ENCODE data around the gene CNPY1. TPM values are rescaled to one million over a fixed set of nuclear protein-coding genes. Genes with fewer than 3 reads are reported as not detected.

CNPY1 gene
- total and polyA plus RNA-seq, 2 of the 8 experiments (the other 6 are each of a cell fraction or from before 2014, with no cell fraction given), result not detected

- no peak overlapping the region for H2BK5ac ChIP-seq (ENCODE audit: low read depth, low read length)
- H3K36me3 ChIP-seq (ENCODE audit: control insufficient read depth in 2 of 4, insufficient read depth in 4 of 4, low read length in 3 of 4), result no peaks in the 10 kb centered on the region; a peak in 1 of 8 replicates
- H3K4ac ChIP-seq (replicated peaks; ENCODE audit: insufficient read length, low read depth, low read length), result no peak overlapping the region
- H2BK120ac ChIP-seq (replicated peaks; ENCODE audit: low read depth, low read length), result no peak overlapping the region
- no peak overlapping the region for H3K23ac ChIP-seq (ENCODE audit: insufficient read length)
- no peak overlapping the region for H2AFZ ChIP-seq (ENCODE audit: low read length)
- CTCF ChIA-PET (ENCODE audit: partially characterized antibody), result interaction anchor here (0.7 to 1.2 kb wide), 5 partner anchors 11 to 1509 kb away, joined by 3 to 5 read pairs (median 3); no protein-coding TSS in a partner anchor
- H3K9ac ChIP-seq (replicated peaks in 1 of 4; ENCODE audit: extremely low read depth in 1 of 4, low read depth in 3 of 4, low read length in 3 of 4), result no peak overlapping the region
- FAIRE-seq, result no peak
- no peak for DNase-seq (ENCODE audit: low read depth in 1 of 2, low spot score in 2 of 2)
- no peak overlapping the region for H3K14ac ChIP-seq (ENCODE audit: insufficient read length)
- POLR2A ChIA-PET (ENCODE audit: partially characterized antibody), result no interaction called here
- H4K20me1 ChIP-seq (replicated peaks in 1 of 2; ENCODE audit: control insufficient read depth in 1 of 2, insufficient read depth in 2 of 2, low read length in 2 of 2), result peaks cover 15 to 16% of the 10 kb centered on the region in 2 experiments
- H4K91ac ChIP-seq (replicated peaks; ENCODE audit: insufficient read length, low read length), result no peak overlapping the region
- no peak overlapping the region for H2BK20ac ChIP-seq (ENCODE audit: low read length)
- H3K4me3 ChIP-seq (ENCODE audit: extremely low read depth in 1 of 4, insufficient read depth in 2 of 4, low read depth in 3 of 4, low read length in 4 of 4), result no peak overlapping the region
- no peak for TF ChIP-seq TCF12 (IDR thresholded peaks at IDR 0.05; ENCODE audit: low read depth, low read length)
- TF ChIP-seq RNF2 (IDR thresholded peaks at IDR 0.05; ENCODE audit: borderline replicate concordance, low read depth, low read length, missing control alignments, poor library complexity, severe bottlenecking), result peak; percentile 99
- TF ChIP-seq SUZ12 (IDR thresholded peaks at IDR 0.05; ENCODE audit: low read length), result peak; percentile 84
- TF ChIP-seq EZH2 (IDR thresholded peaks at IDR 0.05; ENCODE audit: low read depth, low read length, severe bottlenecking), result peak; percentile 85
- TF ChIP-seq MAFK (IDR thresholded peaks at IDR 0.05; ENCODE audit: low read depth, low read length), result no peak
- TF ChIP-seq, protein P1, sequence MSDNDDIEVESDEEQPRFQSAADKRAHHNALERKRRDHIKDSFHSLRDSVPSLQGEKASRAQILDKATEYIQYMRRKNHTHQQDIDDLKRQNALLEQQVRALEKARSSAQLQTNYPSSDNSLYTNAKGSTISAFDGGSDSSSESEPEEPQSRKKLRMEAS (IDR thresholded peaks at IDR 0.05), result peak; percentile 56; the same call in 1 of the 2 replicates
- H4K8ac ChIP-seq (ENCODE audit: extremely low read depth, insufficient read depth, low read length), result no peak overlapping the region
- no peak overlapping the region for H2AK5ac ChIP-seq (ENCODE audit: low read depth, low read length)
- H3K27ac ChIP-seq (ENCODE audit: low read depth, low read length), result no peak overlapping the region
- 0 out of 2 replicates have a peak overlapping the region, but pooled peaks have one; percentile 3 for H2BK12ac ChIP-seq (ENCODE audit: low read depth, low read length)
- H3K18ac ChIP-seq (ENCODE audit: extremely low read depth, low read length), result no peak overlapping the region
- no peak overlapping the region for H2BK15ac ChIP-seq (ENCODE audit: low read length)
- H4K5ac ChIP-seq (ENCODE audit: insufficient read length, low read depth, low read length), result no peak overlapping the region
- H3K79me2 ChIP-seq (ENCODE audit: control insufficient read depth in 1 of 2, insufficient read depth in 2 of 2, low read length in 2 of 2), result no peaks in the 10 kb centered on the region
- H3K27me3 ChIP-seq (replicated peaks in 1 of 4; ENCODE audit: control insufficient read depth in 3 of 4, extremely low read depth in 1 of 4, insufficient read depth in 3 of 4, low read length in 3 of 4), result peaks cover 66 to 98% (median 84%) of the 10 kb centered on the region in 4 experiments
- 11% methylated on average over 14 of the region's 14 CpGs; no CpG with 5 or more reads in 1 of the 2 experiments for WGBS, 2 experiments (ENCODE audit: extremely low coverage in 1 of 2, insufficient coverage in 1 of 2, insufficient read length in 1 of 2, insufficient replicate concordance in 2 of 2, low coverage in 1 of 2, low lambda C conversion rate in 2 of 2, missing lambda C conversion rate in 1 of 2)
- H3K4me1 ChIP-seq (replicated peaks in 1 of 4; ENCODE audit: control insufficient read depth in 3 of 4, insufficient read depth in 4 of 4, low read length in 3 of 4), result peaks cover 0 to 14% (median 2%) of the 10 kb centered on the region in 4 experiments; a peak in 5 of 7 replicates
- H3K56ac ChIP-seq (replicated peaks; ENCODE audit: insufficient read length, low read depth, low read length), result no peak overlapping the region
- peak overlapping the region in 1 of 2 experiments; percentile 11; a peak in 2 of 4 replicates for H3K4me2 ChIP-seq (ENCODE audit: insufficient read depth in 1 of 2, low read depth in 2 of 2, low read length in 2 of 2)
- peaks cover 3% of the 10 kb centered on the region for H3K23me2 ChIP-seq (ENCODE audit: low read depth, low read length)
- H3K79me1 ChIP-seq (ENCODE audit: low read depth, low read length), result no peaks in the 10 kb centered on the region
- no peaks in the 10 kb centered on the region for H3K9me3 ChIP-seq (ENCODE audit: insufficient read depth in 2 of 2, low read depth in 1 of 2, low read length in 1 of 2)
Observed at GRCh38 chr7:155506854-155507337, 39.5 kb downstream of the CNPY1 start.

All from H1 (cell line).